HG02970 (cell line): ENCODE results near the gene KIAA0825.

Source experiments
- ATAC-seq: cut with Tn5 transposase; IDR thresholded peaks from one replicate; pipeline ENCODE4 v1.9.1; 2021; ENCODE audit warnings: mild to moderate bottlenecking, moderate library complexity, moderate number of reproducible peaks; ENCODE audit not compliant: unreplicated experiment, low FRiP score

The KIAA0825 gene

GRCh38 chr5:94254214-94254613 lies 364.2 kb downstream of the KIAA0825 start:
- ATAC-seq, result no peak

- ATAC-seq, result no peak
Observed at GRCh38 chr5:94250985-94251384, 367.4 kb downstream of the KIAA0825 start.

GRCh38 chr5:94249430-94249829 lies 369.0 kb downstream of the KIAA0825 start:
- ATAC-seq, result no peak

- no peak for ATAC-seq
Observed at GRCh38 chr5:94248175-94248875, 370.1 kb downstream of the KIAA0825 start.

GRCh38 chr5:94245608-94246007 lies 372.8 kb downstream of the KIAA0825 start:
- no peak for ATAC-seq

GRCh38 chr5:94244921-94245320 lies 373.5 kb downstream of the KIAA0825 start:
- ATAC-seq, result no peak

GRCh38 chr5:94243612-94244011 lies 374.8 kb downstream of the KIAA0825 start:
- ATAC-seq, result no peak

GRCh38 chr5:94240993-94241651 lies 377.3 kb downstream of the KIAA0825 start:
- no peak for ATAC-seq

- no peak for ATAC-seq
Observed at GRCh38 chr5:94240596-94240992, 377.8 kb downstream of the KIAA0825 start.

- ATAC-seq, result no peak
Observed at GRCh38 chr5:94240134-94240533, 378.3 kb downstream of the KIAA0825 start.

GRCh38 chr5:94239266-94239665 lies 379.1 kb downstream of the KIAA0825 start:
- no peak for ATAC-seq

GRCh38 chr5:94234987-94235386 lies 383.4 kb downstream of the KIAA0825 start:
- no peak for ATAC-seq

GRCh38 chr5:94228791-94229190 lies 389.6 kb downstream of the KIAA0825 start:
- ATAC-seq, result no peak

GRCh38 chr5:94223235-94223634 lies 395.2 kb downstream of the KIAA0825 start:
- no peak for ATAC-seq

- ATAC-seq, result no peak
Observed at GRCh38 chr5:94218374-94218773, 400.0 kb downstream of the KIAA0825 start.

GRCh38 chr5:94217745-94218144 lies 400.7 kb downstream of the KIAA0825 start:
- ATAC-seq, result no peak

- no peak for ATAC-seq
Observed at GRCh38 chr5:94217216-94217615, 401.2 kb downstream of the KIAA0825 start.

- no peak for ATAC-seq
Observed at GRCh38 chr5:94212476-94212875, 405.9 kb downstream of the KIAA0825 start.

GRCh38 chr5:94209774-94210355 lies 408.5 kb downstream of the KIAA0825 start:
- ATAC-seq, result no peak

GRCh38 chr5:94209272-94209671 lies 409.1 kb downstream of the KIAA0825 start:
- ATAC-seq, result no peak

GRCh38 chr5:94199566-94199965 lies 418.8 kb downstream of the KIAA0825 start:
- no peak for ATAC-seq

- no peak for ATAC-seq
Observed at GRCh38 chr5:94197970-94198369, 420.4 kb downstream of the KIAA0825 start.
